Activated T-helper 2 cell treated with anti-CD3 and anti-CD28 coated beads, Interferon-gamma antibody, Interleukin-2, Interleukin-4, amounts not matched to agents 10 μg/mL and 5 μg/mL and 100 μg/mL, durations not matched to agents 14 hours and 24 hours and 36 hours (primary cell): ENCODE results near the gene TLDC2. TPM values are rescaled to one million over a fixed set of nuclear protein-coding genes. Genes with fewer than 3 reads are reported as not detected.
A peak's percentile ranks its signal among the peaks of the same experiment; 100 is the strongest.
"Not testable (repeated sequence)": the region's sequence is repeated elsewhere in the genome, so short reads cannot be mapped to it uniquely, and the experiment has no call there.

Source experiments
- DNase-seq: peaks from one replicate; pipeline ENCODE4 v3.0.0; 2021; ENCODE audit warnings: low spot score
- H3K27ac Mint-ChIP-seq: one replicate; pipeline ENCODE4 v1.8.0; 2021; ENCODE audit warnings: mixed read lengths
- H3K27me3 Mint-ChIP-seq: one replicate; pipeline ENCODE4 v1.8.0; 2021; ENCODE audit warnings: low read depth, mixed read lengths
- H3K36me3 Mint-ChIP-seq: one replicate; pipeline ENCODE4 v1.8.0; 2021; ENCODE audit warnings: low read depth, mixed read lengths
- H3K4me1 Mint-ChIP-seq: one replicate; pipeline ENCODE4 v1.8.0; 2021; ENCODE audit warnings: low read depth, mixed read lengths
- H3K4me3 Mint-ChIP-seq: one replicate; pipeline ENCODE4 v1.8.0; 2021; ENCODE audit warnings: low read depth, mild to moderate bottlenecking, moderate library complexity, mixed read lengths
- H3K9me3 Mint-ChIP-seq: one replicate; pipeline ENCODE4 v1.8.0; 2021; ENCODE audit warnings: mixed read lengths
- intact Hi-C: fragments of 100-400 bp; cut with micrococcal nuclease; formaldehyde crosslinking; loops from one replicate; pipeline ENCODE4 v1.15.1; 2023
- total RNA-seq: library from RNA; stranded (reverse); gene quantifications from 2 replicates; pipeline ENCODE4 v1.2.3, GENCODE V29; 2022

TLDC2 gene
- total RNA-seq, 1 donor from 2014 or later: not detected

- H3K36me3 Mint-ChIP-seq: peaks cover 69% of the 10 kb centered on the region
- H3K4me1 Mint-ChIP-seq: peaks cover 20% of the 10 kb centered on the region
- H3K4me3 Mint-ChIP-seq, intact Hi-C loops, H3K27ac Mint-ChIP-seq, H3K9me3 Mint-ChIP-seq, DNase-seq, H3K27me3 Mint-ChIP-seq: not testable (repeated sequence)
Observed at GRCh38 chr20:36933571-36933970, 57.6 kb downstream of the TLDC2 start.

- Mint-ChIP-seq H3K9me3 (no peaks in the 10 kb centered on the region), H3K27ac (no peak overlapping the region), H3K27me3 (no peaks in the 10 kb centered on the region), H3K4me1 (peaks cover 25% of the 10 kb centered on the region), H3K4me3 (no peak overlapping the region), H3K36me3 (peaks cover 64% of the 10 kb centered on the region)
- no peak for DNase-seq
- intact Hi-C loops: no loop called here
Observed at GRCh38 chr20:36936341-36936740, 60.4 kb downstream of the TLDC2 start.

- H3K4me1 Mint-ChIP-seq: peaks cover 28% of the 10 kb centered on the region
- H3K9me3 Mint-ChIP-seq, H3K27ac Mint-ChIP-seq, DNase-seq, H3K4me3 Mint-ChIP-seq, intact Hi-C loops, H3K27me3 Mint-ChIP-seq: not testable (repeated sequence)
- H3K36me3 Mint-ChIP-seq: peaks cover 64% of the 10 kb centered on the region
Observed at GRCh38 chr20:36936761-36937401, 60.9 kb downstream of the TLDC2 start.

- Mint-ChIP-seq H3K4me3 (no peak overlapping the region), H3K27me3 (no peaks in the 10 kb centered on the region), H3K4me1 (peaks cover 28% of the 10 kb centered on the region), H3K9me3 (no peaks in the 10 kb centered on the region), H3K36me3 (peaks cover 59% of the 10 kb centered on the region), H3K27ac (no peak overlapping the region)
- intact Hi-C loops: no loop called here
- no peak for DNase-seq
Observed at GRCh38 chr20:36937402-36937770, 61.4 kb downstream of the TLDC2 start.

- Mint-ChIP-seq H3K27ac (peak overlapping the region; percentile 88), H3K4me3 (no peak overlapping the region), H3K4me1 (peaks cover 46% of the 10 kb centered on the region), H3K36me3 (peaks cover 75% of the 10 kb centered on the region), H3K9me3 (no peaks in the 10 kb centered on the region), H3K27me3 (no peaks in the 10 kb centered on the region)
- intact Hi-C loops: loop anchor here (5.0 kb wide), 1 partner anchor 101 kb away; no protein-coding TSS in a partner anchor
- DNase-seq: no peak
Observed at GRCh38 chr20:36941401-36941835, 65.5 kb downstream of the TLDC2 start.

Other genes starting within 250 kb of the TLDC2 start
- 54.9 and 56.5 TPM in 2 replicates for gene SLA2, start 229.9 kb upstream of the TLDC2 start, total RNA-seq
- 26.0 and 26.8 TPM in 2 replicates for gene NDRG3, start 130.0 kb upstream of the TLDC2 start, total RNA-seq
- 24.0 and 28.6 TPM in 2 replicates for gene DSN1, start 102.4 kb upstream of the TLDC2 start, total RNA-seq
- 44.1 and 45.7 TPM in 2 replicates for gene SAMHD1, start 75.6 kb downstream of the TLDC2 start, total RNA-seq
- gene RBL1, start 219.9 kb downstream of the TLDC2 start, total RNA-seq: 45.7 and 49.1 TPM in 2 replicates